ENCODE results near the gene PTBP3.

Gene PTBP3

DNA sequence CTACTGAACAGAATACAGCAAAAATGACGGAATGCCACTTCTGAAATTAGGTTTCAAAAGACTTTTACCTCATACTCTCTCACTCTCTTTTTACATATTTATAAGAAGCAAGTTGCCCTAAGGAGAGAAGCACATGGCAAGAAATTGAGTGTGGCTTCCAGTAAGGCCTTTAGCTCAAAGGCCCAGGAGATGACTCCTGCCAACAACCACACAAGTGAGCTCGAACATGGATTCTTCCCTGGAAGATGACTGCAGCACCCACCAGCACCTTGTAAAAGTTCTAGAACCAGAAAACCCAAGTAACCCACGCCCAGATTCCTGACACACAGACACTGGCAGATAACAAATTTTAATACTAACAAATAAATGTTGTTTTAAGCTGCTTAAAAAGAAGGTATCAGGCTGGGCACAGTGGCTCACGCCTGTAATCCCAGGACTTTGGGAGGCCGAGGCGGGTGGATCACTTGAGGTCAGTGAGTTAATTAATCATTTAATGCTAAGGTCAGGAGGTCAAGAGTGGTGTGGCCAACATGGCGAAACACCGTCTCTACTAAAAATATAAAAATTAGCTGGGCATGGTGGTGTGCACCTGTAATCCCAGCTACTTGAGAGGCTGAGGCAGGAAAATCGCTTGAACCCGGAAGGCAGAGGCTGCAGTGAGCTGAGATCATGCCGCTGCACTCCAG is 17.0 kb downstream of the PTBP3 start:
- Histone ChIP-seq H3K27ac (no peak overlapping the region), H3K4me3 (no peak overlapping the region)
- DNase-seq (ENCODE audit: low spot score), result no peak
- TF ChIP-seq, protein P1, sequence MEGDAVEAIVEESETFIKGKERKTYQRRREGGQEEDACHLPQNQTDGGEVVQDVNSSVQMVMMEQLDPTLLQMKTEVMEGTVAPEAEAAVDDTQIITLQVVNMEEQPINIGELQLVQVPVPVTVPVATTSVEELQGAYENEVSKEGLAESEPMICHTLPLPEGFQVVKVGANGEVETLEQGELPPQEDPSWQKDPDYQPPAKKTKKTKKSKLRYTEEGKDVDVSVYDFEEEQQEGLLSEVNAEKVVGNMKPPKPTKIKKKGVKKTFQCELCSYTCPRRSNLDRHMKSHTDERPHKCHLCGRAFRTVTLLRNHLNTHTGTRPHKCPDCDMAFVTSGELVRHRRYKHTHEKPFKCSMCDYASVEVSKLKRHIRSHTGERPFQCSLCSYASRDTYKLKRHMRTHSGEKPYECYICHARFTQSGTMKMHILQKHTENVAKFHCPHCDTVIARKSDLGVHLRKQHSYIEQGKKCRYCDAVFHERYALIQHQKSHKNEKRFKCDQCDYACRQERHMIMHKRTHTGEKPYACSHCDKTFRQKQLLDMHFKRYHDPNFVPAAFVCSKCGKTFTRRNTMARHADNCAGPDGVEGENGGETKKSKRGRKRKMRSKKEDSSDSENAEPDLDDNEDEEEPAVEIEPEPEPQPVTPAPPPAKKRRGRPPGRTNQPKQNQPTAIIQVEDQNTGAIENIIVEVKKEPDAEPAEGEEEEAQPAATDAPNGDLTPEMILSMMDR (IDR thresholded peaks at IDR 0.05), result no peak

DNA sequence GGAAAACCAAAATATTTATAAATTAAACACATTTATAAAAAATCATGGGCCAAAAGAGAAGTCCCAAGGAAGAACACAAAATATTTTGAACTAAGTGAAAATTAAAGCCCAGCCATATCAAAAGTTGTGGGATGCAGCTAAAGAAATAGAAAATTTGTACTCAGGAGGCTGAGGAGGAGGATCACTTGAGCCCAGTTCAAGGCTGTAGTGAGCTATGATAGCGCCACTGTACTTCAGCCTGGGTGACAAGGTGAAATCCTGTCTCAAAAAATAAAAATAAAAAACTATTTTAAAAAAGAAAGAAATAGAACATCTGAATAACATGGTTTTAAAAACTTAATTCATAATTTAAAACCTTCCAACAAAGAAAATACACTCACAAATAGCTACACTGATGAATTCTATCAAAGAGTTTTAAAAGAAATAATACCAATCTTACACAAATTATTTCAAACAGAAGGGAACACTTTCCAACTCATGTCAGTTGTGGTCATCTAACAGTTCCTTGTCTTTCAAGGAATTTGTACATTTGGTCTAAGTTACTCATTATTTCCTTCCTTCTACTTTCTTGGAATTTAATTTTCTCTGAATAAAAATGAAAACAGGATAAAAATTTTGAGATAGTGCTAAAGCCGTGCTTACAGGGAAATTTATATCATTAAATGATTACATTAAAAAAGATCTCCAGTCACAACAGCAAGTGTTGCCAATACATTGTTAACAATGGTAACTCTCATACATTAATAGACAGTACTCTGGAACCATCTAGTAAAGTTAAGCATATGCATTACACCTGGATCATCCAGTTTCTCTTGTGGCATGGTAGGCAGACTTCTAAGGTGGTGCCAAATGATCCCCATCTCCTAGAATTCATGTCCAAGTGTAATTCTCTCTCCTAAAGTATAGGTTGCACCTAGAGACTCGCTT is 17.8 kb downstream of the PTBP3 start:
- TF ChIP-seq, protein P1 (IDR thresholded peaks at IDR 0.05), result no peak
- Histone ChIP-seq H3K4me3 (no peak overlapping the region), H3K27ac (no peak overlapping the region)
- DNase-seq (ENCODE audit: low spot score), result no peak

DNA sequence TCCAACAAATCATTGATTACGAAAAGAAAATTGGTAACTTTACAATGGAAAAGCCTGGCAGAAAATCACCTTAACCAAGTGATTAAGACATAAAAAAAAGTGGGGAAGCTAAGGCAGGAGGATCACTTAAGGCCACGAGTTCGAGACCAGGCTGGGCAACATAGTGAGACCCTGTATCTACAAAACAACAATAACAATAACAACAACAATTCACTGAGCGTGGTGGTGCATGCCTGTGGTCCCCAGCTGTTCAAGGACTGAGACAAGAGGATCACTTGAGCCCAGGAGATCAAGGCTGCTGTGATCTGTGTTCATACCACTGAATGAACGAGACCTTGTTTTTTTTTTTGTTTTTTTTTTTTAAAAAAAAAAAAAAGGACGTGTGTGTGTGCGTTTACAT is 21.3 kb downstream of the PTBP3 start:
- Histone ChIP-seq H3K27ac (no peak overlapping the region), H3K4me3 (no peak overlapping the region)
- TF ChIP-seq, protein P1 (IDR thresholded peaks at IDR 0.05), result no peak
- DNase-seq (ENCODE audit: low spot score), result no peak

DNA sequence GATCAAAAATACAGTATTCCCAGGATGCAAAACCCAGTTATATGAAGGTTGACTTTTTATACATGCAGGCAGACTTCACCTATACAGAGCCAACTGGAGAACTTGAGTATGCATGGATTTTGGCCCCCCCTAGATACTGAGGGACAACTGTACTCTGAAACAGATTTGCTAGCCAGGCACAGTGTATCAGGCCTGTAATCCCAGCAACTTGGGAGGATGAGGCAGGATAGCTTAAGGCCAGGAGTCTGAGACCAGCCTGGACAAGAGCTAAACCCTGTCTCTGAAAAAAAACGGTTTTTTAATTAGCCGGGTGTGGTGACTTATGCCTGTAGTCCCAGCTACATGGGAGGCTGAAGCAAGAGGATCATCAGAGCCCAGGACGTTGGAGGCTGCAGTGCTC is 21.9 kb downstream of the PTBP3 start:
- no peak for DNase-seq (ENCODE audit: low spot score)
- no peak overlapping the region for H3K4me3 ChIP-seq
- TF ChIP-seq, protein P1 (IDR thresholded peaks at IDR 0.05), result no peak
- H3K27ac ChIP-seq, result no peak overlapping the region

DNA sequence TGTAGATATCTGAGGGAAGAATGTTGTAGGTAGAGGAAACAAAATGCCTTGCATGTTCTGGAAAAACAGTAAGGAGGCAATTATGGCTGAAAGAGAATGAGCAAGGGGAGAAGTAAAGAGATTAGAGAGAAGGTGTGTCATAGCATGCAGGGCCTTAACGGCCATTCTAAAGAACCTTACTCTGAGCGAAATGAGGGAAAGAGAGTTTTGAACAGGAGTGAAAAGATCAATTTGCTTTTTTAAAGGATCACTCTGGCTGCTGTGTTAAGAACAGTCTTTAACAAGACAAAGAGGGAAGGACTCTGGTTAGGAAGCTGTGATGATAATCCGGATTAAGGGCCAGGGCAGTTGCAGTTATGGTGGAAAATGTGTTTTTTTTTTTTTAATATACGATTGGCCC is 22.6 kb downstream of the PTBP3 start:
- no peak for DNase-seq (ENCODE audit: low spot score)
- TF ChIP-seq, protein P1 (IDR thresholded peaks at IDR 0.05), result no peak
- Histone ChIP-seq H3K4me3 (no peak overlapping the region), H3K27ac (no peak overlapping the region)

DNA sequence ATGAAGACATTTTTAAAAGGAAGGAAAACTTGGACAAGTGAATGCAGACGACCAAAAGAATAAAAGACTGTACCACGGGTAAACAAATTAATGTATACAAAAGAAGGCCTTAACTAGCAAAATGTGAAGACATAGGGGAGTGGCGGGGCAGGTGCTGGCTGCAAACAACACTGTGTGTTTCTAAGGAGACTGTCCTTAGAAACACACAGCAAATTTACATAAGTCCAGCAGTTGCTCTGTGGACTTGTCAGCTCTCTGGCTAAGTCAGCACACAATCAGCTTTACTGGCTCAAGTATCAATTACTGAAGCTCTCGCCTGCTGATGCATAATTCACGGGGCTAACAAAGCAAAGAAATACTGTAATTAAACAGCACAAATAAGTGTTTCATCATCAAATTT is 24.8 kb downstream of the PTBP3 start:
- H3K27ac ChIP-seq, result no peak overlapping the region
- DNase-seq (ENCODE audit: low spot score), result no peak
- TF ChIP-seq, protein P1 (IDR thresholded peaks at IDR 0.05), result no peak
- no peak overlapping the region for H3K4me3 ChIP-seq

Measured in coronary artery (tissue), 2 donors.